ENCODE data around the gene ZGPAT. TPM values are rescaled to one million over a fixed set of nuclear protein-coding genes. Genes with fewer than 3 reads are reported as not detected.

Gene ZGPAT
- total and polyA plus RNA-seq, 2 of the 13 experiments (the other 11 are each of a cell fraction or from before 2014, with no cell fraction given), result 23.0 to 41.9 TPM

GRCh38 chr20:63658749-63659187, 49.1 kb upstream of the ZGPAT start (continued):
- no peak for TF ChIP-seq ZBTB25 (CRISPR knock-in tag; IDR thresholded peaks at IDR 0.05)
- TF ChIP-seq TRIM24 (CRISPR knock-in tag; IDR thresholded peaks at IDR 0.05), result no peak
- no peak for TF ChIP-seq GTF2F1 (IDR thresholded peaks at IDR 0.05; ENCODE audit: low read length)
- TF ChIP-seq ZNF776 (CRISPR knock-in tag; IDR thresholded peaks at IDR 0.05), result no peak
- no peak for TF ChIP-seq ZNF850 (CRISPR knock-in tag; conservative IDR thresholded peaks at IDR 0.05)
- TF ChIP-seq XRCC5 (optimal IDR thresholded peaks at IDR 0.05; ENCODE audit: low read length), result no peak
- TF ChIP-seq NR2F6 (IDR thresholded peaks at IDR 0.05), result no peak
- TF ChIP-seq NR2F6 (CRISPR knock-in tag; IDR thresholded peaks at IDR 0.05), result no peak; the same call in 1 of the 2 replicates
- TF ChIP-seq CREBL2 (CRISPR knock-in tag; IDR thresholded peaks at IDR 0.05; ENCODE audit: borderline replicate concordance), result no peak
- TF ChIP-seq ZNF577 (CRISPR knock-in tag; IDR thresholded peaks at IDR 0.05; ENCODE audit: borderline replicate concordance, low read depth), result no peak
- TF ChIP-seq ZIK1 (CRISPR knock-in tag; IDR thresholded peaks at IDR 0.05; ENCODE audit: borderline replicate concordance, low read depth), result no peak
- TF ChIP-seq CREM (IDR thresholded peaks at IDR 0.05), result no peak
- 0 out of 2 replicates have a peak, but pooled peaks have one; percentile 3 for TF ChIP-seq CREM (CRISPR knock-in tag; IDR thresholded peaks at IDR 0.05)
- no peak for TF ChIP-seq DR1 (CRISPR knock-in tag; IDR thresholded peaks at IDR 0.05)
- TF ChIP-seq ZNF326 (CRISPR knock-in tag; IDR thresholded peaks at IDR 0.05; ENCODE audit: borderline replicate concordance), result no peak
- peak; percentile 8; the same call in 1 of the 2 replicates for TF ChIP-seq NR2C2 (CRISPR knock-in tag; IDR thresholded peaks at IDR 0.05; ENCODE audit: borderline replicate concordance)
- no peak for TF ChIP-seq MAFK (conservative IDR thresholded peaks at IDR 0.05 in 1 of 2, IDR thresholded peaks at IDR 0.05 in 1 of 2; ENCODE audit: low read length in 2 of 2)
- no peak for TF ChIP-seq ZNF18 (CRISPR knock-in tag; IDR thresholded peaks at IDR 0.05; ENCODE audit: insufficient replicate concordance)
- 0 out of 2 replicates have a peak, but pooled peaks have one; percentile 60 for TF ChIP-seq ZNF235 (CRISPR knock-in tag; IDR thresholded peaks at IDR 0.05; ENCODE audit: borderline replicate concordance)
- TF ChIP-seq YEATS2 (CRISPR knock-in tag; IDR thresholded peaks at IDR 0.05; ENCODE audit: borderline replicate concordance), result no peak
- TF ChIP-seq ZNF468 (CRISPR knock-in tag; IDR thresholded peaks at IDR 0.05), result no peak
- TF ChIP-seq ZNF740 (CRISPR knock-in tag; IDR thresholded peaks at IDR 0.05), result no peak
- no peak for TF ChIP-seq ADNP (CRISPR knock-in tag; IDR thresholded peaks at IDR 0.05)
- TF ChIP-seq, protein P1, sequence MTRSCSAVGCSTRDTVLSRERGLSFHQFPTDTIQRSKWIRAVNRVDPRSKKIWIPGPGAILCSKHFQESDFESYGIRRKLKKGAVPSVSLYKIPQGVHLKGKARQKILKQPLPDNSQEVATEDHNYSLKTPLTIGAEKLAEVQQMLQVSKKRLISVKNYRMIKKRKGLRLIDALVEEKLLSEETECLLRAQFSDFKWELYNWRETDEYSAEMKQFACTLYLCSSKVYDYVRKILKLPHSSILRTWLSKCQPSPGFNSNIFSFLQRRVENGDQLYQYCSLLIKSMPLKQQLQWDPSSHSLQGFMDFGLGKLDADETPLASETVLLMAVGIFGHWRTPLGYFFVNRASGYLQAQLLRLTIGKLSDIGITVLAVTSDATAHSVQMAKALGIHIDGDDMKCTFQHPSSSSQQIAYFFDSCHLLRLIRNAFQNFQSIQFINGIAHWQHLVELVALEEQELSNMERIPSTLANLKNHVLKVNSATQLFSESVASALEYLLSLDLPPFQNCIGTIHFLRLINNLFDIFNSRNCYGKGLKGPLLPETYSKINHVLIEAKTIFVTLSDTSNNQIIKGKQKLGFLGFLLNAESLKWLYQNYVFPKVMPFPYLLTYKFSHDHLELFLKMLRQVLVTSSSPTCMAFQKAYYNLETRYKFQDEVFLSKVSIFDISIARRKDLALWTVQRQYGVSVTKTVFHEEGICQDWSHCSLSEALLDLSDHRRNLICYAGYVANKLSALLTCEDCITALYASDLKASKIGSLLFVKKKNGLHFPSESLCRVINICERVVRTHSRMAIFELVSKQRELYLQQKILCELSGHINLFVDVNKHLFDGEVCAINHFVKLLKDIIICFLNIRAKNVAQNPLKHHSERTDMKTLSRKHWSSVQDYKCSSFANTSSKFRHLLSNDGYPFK (CRISPR knock-in tag; IDR thresholded peaks at IDR 0.05; ENCODE audit: borderline replicate concordance), result no peak; the same call in 1 of the 2 replicates
